ENCODE measurements around the gene MID1. TPM values are rescaled to one million over a fixed set of nuclear protein-coding genes. Genes with fewer than 3 reads are reported as not detected.

Gene MID1, protein sequence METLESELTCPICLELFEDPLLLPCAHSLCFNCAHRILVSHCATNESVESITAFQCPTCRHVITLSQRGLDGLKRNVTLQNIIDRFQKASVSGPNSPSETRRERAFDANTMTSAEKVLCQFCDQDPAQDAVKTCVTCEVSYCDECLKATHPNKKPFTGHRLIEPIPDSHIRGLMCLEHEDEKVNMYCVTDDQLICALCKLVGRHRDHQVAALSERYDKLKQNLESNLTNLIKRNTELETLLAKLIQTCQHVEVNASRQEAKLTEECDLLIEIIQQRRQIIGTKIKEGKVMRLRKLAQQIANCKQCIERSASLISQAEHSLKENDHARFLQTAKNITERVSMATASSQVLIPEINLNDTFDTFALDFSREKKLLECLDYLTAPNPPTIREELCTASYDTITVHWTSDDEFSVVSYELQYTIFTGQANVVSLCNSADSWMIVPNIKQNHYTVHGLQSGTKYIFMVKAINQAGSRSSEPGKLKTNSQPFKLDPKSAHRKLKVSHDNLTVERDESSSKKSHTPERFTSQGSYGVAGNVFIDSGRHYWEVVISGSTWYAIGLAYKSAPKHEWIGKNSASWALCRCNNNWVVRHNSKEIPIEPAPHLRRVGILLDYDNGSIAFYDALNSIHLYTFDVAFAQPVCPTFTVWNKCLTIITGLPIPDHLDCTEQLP
- 11.1 TPM for polyA plus RNA-seq
- long read RNA-seq, donor 1, partial matches to known transcripts, result 0 of 1 reads
- long read RNA-seq, donor 1, other reads (novel, unspliced or antisense), result 0 of 1 reads
- long read RNA-seq, donor 2, result 0 reads
- long read RNA-seq, donor 3, full-length matches to known transcripts, result 1 of 1 reads
- long read RNA-seq, donor 3, partial matches to known transcripts, result 0 of 1 reads
- long read RNA-seq, donor 3, other reads (novel, unspliced or antisense), result 0 of 1 reads
- long read RNA-seq, donor 4, result 0 reads
- long read RNA-seq, donor 5, full-length matches to known transcripts, result 1 of 1 reads
- long read RNA-seq, donor 5, partial matches to known transcripts, result 0 of 1 reads
- long read RNA-seq, donor 5, other reads (novel, unspliced or antisense), result 0 of 1 reads
- long read RNA-seq, donor 6, partial matches to known transcripts, result 0 of 1 reads
- long read RNA-seq, donor 6, other reads (novel, unspliced or antisense), result 0 of 1 reads
- long read RNA-seq, donor 7, result 0 reads
- long read RNA-seq, donor 8, result 0 reads
- long read RNA-seq, donor 9, full-length matches to known transcripts, result 2 of 2 reads
- long read RNA-seq, donor 9, partial matches to known transcripts, result 0 of 2 reads
- long read RNA-seq, donor 9, other reads (novel, unspliced or antisense), result 0 of 2 reads
- long read RNA-seq, donor 10, full-length matches to known transcripts, result 1 of 1 reads
- long read RNA-seq, donor 10, partial matches to known transcripts, result 0 of 1 reads
- long read RNA-seq, donor 10, other reads (novel, unspliced or antisense), result 0 of 1 reads
- long read RNA-seq, donor 11, full-length matches to known transcripts, result 3 of 3 reads
- long read RNA-seq, donor 11, partial matches to known transcripts, result 0 of 3 reads
- long read RNA-seq, donor 11, other reads (novel, unspliced or antisense), result 0 of 3 reads

DNA sequence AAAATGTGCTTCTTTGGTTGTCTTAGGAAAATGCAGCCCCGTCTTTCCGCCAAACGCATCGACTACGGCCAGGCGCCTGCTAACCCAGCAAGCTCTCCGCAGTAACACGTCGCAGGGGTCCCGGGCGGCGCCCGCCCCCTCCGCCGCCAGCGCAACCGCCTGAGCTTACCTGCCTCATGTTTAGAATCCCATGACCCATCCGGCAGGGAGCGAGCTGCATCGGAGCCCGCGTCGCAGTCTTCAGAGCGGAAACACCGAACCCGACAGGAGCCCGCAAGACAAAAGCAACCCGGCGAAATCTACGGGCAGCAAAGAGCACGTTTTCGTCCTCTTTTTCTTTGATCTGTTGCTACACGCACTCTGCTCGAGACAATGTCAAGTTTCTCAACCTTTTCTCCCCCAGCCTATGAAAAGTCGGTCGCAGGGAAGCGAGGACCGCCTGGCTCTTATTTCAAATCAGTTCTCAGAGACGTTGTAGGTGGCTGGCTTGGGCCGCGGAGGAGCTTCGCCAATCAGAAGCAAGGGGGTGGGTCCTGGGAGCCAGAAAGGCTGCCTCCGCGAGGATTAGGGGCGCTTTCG, at the start of gene MID1:
TSS of gene MID1 (minus strand) at position 465 of the 579 bp plus-strand sequence. CDS start 53,038 bp downstream, outside the sequence.
- H3K27me3 ChIP-seq (ENCODE audit: control insufficient read depth, insufficient read depth, low read length), result no peaks in the 10 kb centered on the region
- peak within 1 kb of the TSS; percentile 56 for H3K4me3 ChIP-seq (ENCODE audit: low read length)
- H3K4me1 ChIP-seq (ENCODE audit: control insufficient read depth, insufficient read depth, low read length), result peaks cover 8% of the 10 kb centered on the region
- no peaks in the 10 kb centered on the region for H3K9me3 ChIP-seq (ENCODE audit: control insufficient read depth, low read depth, low read length)
- H3K27ac ChIP-seq (ENCODE audit: low read length), result peak within 1 kb of the TSS; percentile 52
- H3K36me3 ChIP-seq (ENCODE audit: control insufficient read depth, insufficient read depth, low read length), result no peaks in the 10 kb centered on the region
- WGBS (ENCODE audit: insufficient coverage, low lambda C conversion rate), result no CpG with 5 or more reads among the region's 46 CpGs
- peak; percentile 29 to 72 for DNase-seq

DNA sequence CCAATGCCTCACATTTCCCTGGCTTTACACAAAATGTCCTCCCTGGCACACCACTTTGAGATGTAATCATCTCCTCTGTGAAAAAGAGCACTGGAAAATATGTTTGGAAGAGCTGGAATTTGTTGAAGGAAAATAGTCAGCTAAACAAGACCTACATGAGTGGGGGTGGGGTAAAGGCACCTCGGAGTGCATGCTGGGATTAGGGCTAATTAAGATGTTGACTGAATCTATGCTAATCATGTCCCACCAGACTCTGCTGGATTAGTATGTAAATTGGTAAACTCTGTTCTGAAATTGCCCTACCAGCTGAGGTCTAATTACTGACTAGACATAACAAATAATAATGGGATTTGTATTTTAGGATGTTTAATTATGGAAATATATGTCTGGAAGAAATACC, 46.8 kb upstream of the MID1 start:
- no peak for DNase-seq
- Histone ChIP-seq H3K4me1 (ENCODE audit: control insufficient read depth, insufficient read depth, low read length) (no peaks in the 10 kb centered on the region), H3K36me3 (ENCODE audit: control insufficient read depth, insufficient read depth, low read length) (no peaks in the 10 kb centered on the region), H3K4me3 (ENCODE audit: low read length) (no peak overlapping the region), H3K27me3 (ENCODE audit: control insufficient read depth, insufficient read depth, low read length) (no peaks in the 10 kb centered on the region), H3K27ac (ENCODE audit: low read length) (no peak overlapping the region), H3K9me3 (ENCODE audit: control insufficient read depth, low read depth, low read length) (no peaks in the 10 kb centered on the region)
- WGBS (ENCODE audit: insufficient coverage, low lambda C conversion rate), result no CpG with 5 or more reads among the region's 1 CpG

GRCh38 chrX:10666102-10666501, 45.7 kb upstream of the MID1 start:
- Histone ChIP-seq H3K27ac (ENCODE audit: low read length) (no peak overlapping the region), H3K9me3 (ENCODE audit: control insufficient read depth, low read depth, low read length) (no peaks in the 10 kb centered on the region), H3K27me3 (ENCODE audit: control insufficient read depth, insufficient read depth, low read length) (no peaks in the 10 kb centered on the region), H3K4me1 (ENCODE audit: control insufficient read depth, insufficient read depth, low read length) (no peaks in the 10 kb centered on the region), H3K4me3 (ENCODE audit: low read length) (no peak overlapping the region), H3K36me3 (ENCODE audit: control insufficient read depth, insufficient read depth, low read length) (no peaks in the 10 kb centered on the region)
- WGBS (ENCODE audit: insufficient coverage, low lambda C conversion rate), result no CpG with 5 or more reads among the region's 1 CpG
- DNase-seq, result no peak

GRCh38 chrX:10665681-10666080, 45.3 kb upstream of the MID1 start:
- no peaks in the 10 kb centered on the region for H3K9me3 ChIP-seq (ENCODE audit: control insufficient read depth, low read depth, low read length)
- WGBS (ENCODE audit: insufficient coverage, low lambda C conversion rate), result 93% methylated on average over 2 of the region's 7 CpGs
- H3K4me1 ChIP-seq (ENCODE audit: control insufficient read depth, insufficient read depth, low read length), result no peaks in the 10 kb centered on the region
- H3K27ac ChIP-seq (ENCODE audit: low read length), result no peak overlapping the region
- DNase-seq, result no peak
- no peak overlapping the region for H3K4me3 ChIP-seq (ENCODE audit: low read length)
- no peaks in the 10 kb centered on the region for H3K27me3 ChIP-seq (ENCODE audit: control insufficient read depth, insufficient read depth, low read length)
- no peaks in the 10 kb centered on the region for H3K36me3 ChIP-seq (ENCODE audit: control insufficient read depth, insufficient read depth, low read length)

DNA sequence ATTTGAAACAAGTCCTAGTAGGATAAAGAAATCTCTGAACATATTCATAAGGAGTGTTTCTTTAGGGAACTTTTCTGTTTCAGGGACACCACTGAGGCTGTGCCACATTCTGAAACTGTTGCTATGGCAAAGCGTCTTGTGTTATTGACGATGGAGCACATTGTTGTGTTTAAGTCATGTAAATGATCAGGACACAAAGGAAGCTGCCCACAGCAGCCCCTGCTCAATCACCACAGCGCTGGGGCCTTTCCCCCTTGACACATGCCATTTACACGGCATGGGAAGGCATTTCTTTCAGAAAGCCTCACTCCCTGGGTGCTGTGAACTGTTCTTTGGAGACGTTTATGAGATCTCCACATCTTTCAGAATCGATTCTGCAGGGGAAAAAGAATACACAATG, 39.8 kb upstream of the MID1 start:
- Histone ChIP-seq H3K27me3 (ENCODE audit: control insufficient read depth, insufficient read depth, low read length) (no peaks in the 10 kb centered on the region), H3K27ac (ENCODE audit: low read length) (no peak overlapping the region), H3K4me1 (ENCODE audit: control insufficient read depth, insufficient read depth, low read length) (no peaks in the 10 kb centered on the region), H3K36me3 (ENCODE audit: control insufficient read depth, insufficient read depth, low read length) (no peaks in the 10 kb centered on the region), H3K9me3 (ENCODE audit: control insufficient read depth, low read depth, low read length) (no peaks in the 10 kb centered on the region), H3K4me3 (ENCODE audit: low read length) (no peak overlapping the region)
- WGBS (ENCODE audit: insufficient coverage, low lambda C conversion rate), result no CpG with 5 or more reads among the region's 6 CpGs
- DNase-seq, result no peak

- no peak overlapping the region for H3K27ac ChIP-seq (ENCODE audit: low read length)
- no peaks in the 10 kb centered on the region for H3K9me3 ChIP-seq (ENCODE audit: control insufficient read depth, low read depth, low read length)
- H3K27me3 ChIP-seq (ENCODE audit: control insufficient read depth, insufficient read depth, low read length), result no peaks in the 10 kb centered on the region
- WGBS (ENCODE audit: insufficient coverage, low lambda C conversion rate), result no CpG with 5 or more reads among the region's 1 CpG
- H3K4me3 ChIP-seq (ENCODE audit: low read length), result no peak overlapping the region
- no peaks in the 10 kb centered on the region for H3K4me1 ChIP-seq (ENCODE audit: control insufficient read depth, insufficient read depth, low read length)
- no peaks in the 10 kb centered on the region for H3K36me3 ChIP-seq (ENCODE audit: control insufficient read depth, insufficient read depth, low read length)
- DNase-seq, result no peak
Observed at GRCh38 chrX:10656214-10656613, 35.8 kb upstream of the MID1 start.

GRCh38 chrX:10654960-10655359, 34.6 kb upstream of the MID1 start:
- 95% methylated on average over 3 of the region's 3 CpGs for WGBS (ENCODE audit: insufficient coverage, low lambda C conversion rate)
- Histone ChIP-seq H3K27me3 (ENCODE audit: control insufficient read depth, insufficient read depth, low read length) (no peaks in the 10 kb centered on the region), H3K4me3 (ENCODE audit: low read length) (no peak overlapping the region), H3K9me3 (ENCODE audit: control insufficient read depth, low read depth, low read length) (no peaks in the 10 kb centered on the region), H3K4me1 (ENCODE audit: control insufficient read depth, insufficient read depth, low read length) (no peaks in the 10 kb centered on the region), H3K27ac (ENCODE audit: low read length) (no peak overlapping the region), H3K36me3 (ENCODE audit: control insufficient read depth, insufficient read depth, low read length) (no peaks in the 10 kb centered on the region)
- DNase-seq, result no peak

GRCh38 chrX:10653302-10653701, 32.9 kb upstream of the MID1 start:
- WGBS (ENCODE audit: insufficient coverage, low lambda C conversion rate), result no CpG with 5 or more reads among the region's 2 CpGs
- no peak overlapping the region for H3K4me3 ChIP-seq (ENCODE audit: low read length)
- H3K36me3 ChIP-seq (ENCODE audit: control insufficient read depth, insufficient read depth, low read length), result no peaks in the 10 kb centered on the region
- no peak for DNase-seq
- no peaks in the 10 kb centered on the region for H3K27me3 ChIP-seq (ENCODE audit: control insufficient read depth, insufficient read depth, low read length)
- no peaks in the 10 kb centered on the region for H3K9me3 ChIP-seq (ENCODE audit: control insufficient read depth, low read depth, low read length)
- no peak overlapping the region for H3K27ac ChIP-seq (ENCODE audit: low read length)
- no peaks in the 10 kb centered on the region for H3K4me1 ChIP-seq (ENCODE audit: control insufficient read depth, insufficient read depth, low read length)

- DNase-seq, result no peak
- H3K4me3 ChIP-seq (ENCODE audit: low read length), result no peak overlapping the region
- no peaks in the 10 kb centered on the region for H3K4me1 ChIP-seq (ENCODE audit: control insufficient read depth, insufficient read depth, low read length)
- no peak overlapping the region for H3K27ac ChIP-seq (ENCODE audit: low read length)
- no peaks in the 10 kb centered on the region for H3K27me3 ChIP-seq (ENCODE audit: control insufficient read depth, insufficient read depth, low read length)
- WGBS (ENCODE audit: insufficient coverage, low lambda C conversion rate), result 100% methylated on average over 1 of the region's 4 CpGs
- H3K36me3 ChIP-seq (ENCODE audit: control insufficient read depth, insufficient read depth, low read length), result no peaks in the 10 kb centered on the region
- no peaks in the 10 kb centered on the region for H3K9me3 ChIP-seq (ENCODE audit: control insufficient read depth, low read depth, low read length)
Observed at GRCh38 chrX:10649265-10649664, 28.9 kb upstream of the MID1 start.
